Activated CD4-positive, alpha-beta T cell treated with anti-CD3 and anti-CD28 coated beads for 36 hours (primary cell): Measurements from ENCODE around the gene ZNF816. TPM values are rescaled to one million over a fixed set of nuclear protein-coding genes. Genes with fewer than 3 reads are reported as not detected.
"Not testable (repeated sequence)": the region's sequence is repeated elsewhere in the genome, so short reads cannot be mapped to it uniquely, and the experiment has no call there.

Experiments used
- ATAC-seq: fragments of 200-7000 bp; cut with Tn5 transposase; one replicate; pipeline ENCODE4 v1.10.0; 2021; ENCODE audit warnings: mild to moderate bottlenecking, moderate library complexity
- CTCF ChIA-PET: fragments of 350-600 bp; sonication (Branson Sonifier 250); formaldehyde crosslinking; loops from one replicate; lab custom pipeline; 2021; ENCODE audit warnings: antibody characterized with exemption; lab: Charles Lee
- POLR2A ChIA-PET: fragments of 350-600 bp; sonication (Branson Sonifier 250); formaldehyde crosslinking; loops from one replicate; lab custom pipeline; 2021; ENCODE audit warnings: antibody characterized with exemption, inconsistent platforms; lab: Charles Lee
- DNase-seq: peaks from one replicate; pipeline ENCODE4 v3.0.0-alpha.2; 2020
- H3K27ac Mint-ChIP-seq: one replicate; pipeline ENCODE4 v1.8.0; 2021; ENCODE audit warnings: mixed read lengths
- H3K27me3 Mint-ChIP-seq: one replicate; pipeline ENCODE4 v1.8.0; 2021; ENCODE audit warnings: mixed read lengths
- H3K36me3 Mint-ChIP-seq: one replicate; pipeline ENCODE4 v1.8.0; 2021; ENCODE audit warnings: low read depth, mixed read lengths
- H3K4me1 Mint-ChIP-seq: one replicate; pipeline ENCODE4 v1.8.0; 2021; ENCODE audit warnings: mixed read lengths
- H3K4me3 Mint-ChIP-seq: one replicate; pipeline ENCODE4 v1.8.0; 2021; ENCODE audit warnings: mild to moderate bottlenecking, moderate library complexity, mixed read lengths
- H3K9me3 Mint-ChIP-seq: one replicate; pipeline ENCODE4 v1.8.0; 2021; ENCODE audit warnings: low read depth, mixed read lengths
- intact Hi-C, 2 experiments: fragments of 100-400 bp; cut with DNase I in 1 of 2; cut with micrococcal nuclease in 1 of 2; formaldehyde crosslinking; loops; one replicate each; pipeline versions ENCODE4 v1.14.2 to v1.15.1; 2022 to 2024; cut with DNase I, micrococcal nuclease
- total RNA-seq, 2 experiments: library from RNA; stranded (reverse); gene quantifications; one replicate each; pipeline ENCODE4 v1.2.3, GENCODE V29; 2021

Gene ZNF816
- total RNA-seq, 2 experiments from 2014 or later: 10.7 to 11.4 TPM

- Mint-ChIP-seq H3K4me1 (peaks cover 23% of the 10 kb centered on the region), H3K36me3 (peaks cover 21% of the 10 kb centered on the region), H3K27ac (peak within 1 kb of the TSS; percentile 94), H3K4me3 (peak within 1 kb of the TSS; percentile 89), H3K9me3 (no peaks in the 10 kb centered on the region), H3K27me3 (no peaks in the 10 kb centered on the region)
- intact Hi-C loops: loop anchor here (1.0 to 5.0 kb wide), 12 partner anchors 19 to 676 kb away; partner anchors contain the start of genes ZNF320 (in 2 of the 2), ZNF347 (in 1 of the 2), ZNF468 (in 1 of the 2) and ZNF600 (in 1 of the 2)
- POLR2A ChIA-PET: no interaction called here
- CTCF ChIA-PET: no interaction called here
- DNase-seq (peak; percentile 96), ATAC-seq (peak; percentile 100)
These were observed 39.6 kb downstream of the ZNF816 start, which contains the start of gene ZNF888 for GRCh38 chr19:52922841-52923777. Gene ZNF888, minus strand, starts transcription at chr19:52923428. Its CDS starts 5,555 bp downstream, at chr19:52917873.

DNA sequence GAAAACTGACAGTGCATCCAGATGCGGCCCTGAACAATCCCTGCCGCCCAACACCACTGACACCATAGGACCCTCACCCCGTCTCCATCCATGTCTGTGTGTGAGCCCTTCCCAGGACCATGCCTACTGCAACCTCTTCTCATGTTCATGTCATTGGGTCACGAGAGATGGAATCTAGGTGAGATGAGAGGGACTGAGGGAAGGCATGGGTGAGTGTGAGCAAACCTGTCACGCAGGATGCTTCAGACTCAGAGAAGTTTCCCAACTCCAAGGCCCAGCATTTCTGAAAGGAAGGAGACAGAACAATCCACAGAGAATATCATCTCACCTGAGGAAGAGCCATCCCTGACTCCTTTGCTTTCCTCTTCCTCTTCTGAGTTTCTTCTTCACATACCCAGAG lies 45.1 kb downstream of the ZNF816 start:
- DNase-seq (no peak), ATAC-seq (no peak)
- POLR2A ChIA-PET: no interaction called here
- H3K9me3 Mint-ChIP-seq: peaks cover 1% of the 10 kb centered on the region
- intact Hi-C loops: no loop called here
- peaks cover 16% of the 10 kb centered on the region for H3K4me1 Mint-ChIP-seq
- no peak overlapping the region for H3K4me3 Mint-ChIP-seq
- H3K27me3 Mint-ChIP-seq: no peaks in the 10 kb centered on the region
- peaks cover 55% of the 10 kb centered on the region for H3K36me3 Mint-ChIP-seq
- no peak overlapping the region for H3K27ac Mint-ChIP-seq
- CTCF ChIA-PET: interaction anchor here (0.6 kb wide), 1 partner anchor 14 kb away, joined by 3 read pairs; no protein-coding TSS in a partner anchor

DNA sequence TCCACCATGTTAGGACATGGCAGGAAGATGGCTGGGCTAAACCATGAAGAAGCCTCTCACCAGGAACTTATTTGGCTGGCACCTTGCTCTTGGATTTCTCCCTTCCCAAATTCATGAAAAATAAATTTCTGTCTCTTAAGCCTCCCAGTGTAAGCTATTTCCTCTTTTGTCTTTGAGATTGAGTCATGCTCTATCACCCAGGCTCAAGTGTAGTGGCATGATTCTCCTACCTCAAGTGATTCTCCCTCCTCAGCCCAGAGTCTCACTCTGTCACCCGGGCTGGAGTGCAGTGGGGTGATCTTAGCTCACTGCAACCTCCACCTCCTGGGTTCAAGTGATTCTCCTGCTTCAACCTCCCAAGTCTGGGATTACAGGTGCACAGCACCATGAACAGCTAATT lies 52.0 kb downstream of the ZNF816 start:
- intact Hi-C loops: no loop called here
- ChIA-PET POLR2A (no interaction called here), CTCF (no interaction called here)

DNA sequence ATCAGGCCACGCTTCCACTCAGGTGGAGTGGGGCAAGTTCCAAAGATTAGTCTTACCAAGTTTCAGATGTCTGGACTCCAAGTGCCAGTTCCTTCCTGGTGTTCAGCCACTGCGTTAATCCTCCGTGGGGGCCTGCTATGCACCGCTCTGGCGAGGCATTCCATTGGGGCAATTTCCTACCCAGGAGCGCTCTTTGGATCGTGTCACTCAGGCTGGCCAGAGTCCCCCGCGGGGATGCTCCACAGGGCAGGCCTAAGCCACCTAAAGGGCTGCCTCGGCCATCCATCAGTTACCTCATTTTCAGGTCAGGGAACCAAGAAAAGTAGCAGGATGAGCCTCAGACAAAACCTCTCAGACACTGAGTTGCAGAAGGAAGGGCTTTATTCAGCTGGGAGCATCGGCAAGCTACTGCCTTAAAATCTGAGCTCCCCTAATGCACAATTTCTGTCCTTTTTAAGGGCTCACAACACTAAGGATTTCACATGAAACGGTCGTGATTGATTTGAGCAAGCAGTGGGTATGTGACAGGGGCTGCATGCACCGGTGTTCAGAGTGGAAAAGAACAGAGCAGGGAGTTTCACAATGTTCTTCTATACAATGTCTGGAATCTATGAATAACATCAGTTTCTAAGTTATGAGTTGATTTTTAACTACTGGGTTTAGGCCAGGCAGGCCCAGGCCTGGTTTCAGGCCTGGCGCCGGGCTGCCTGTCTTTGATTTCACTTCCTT lies 58.5 kb downstream of the ZNF816 start:
- H3K4me3 Mint-ChIP-seq, POLR2A ChIA-PET, DNase-seq, H3K4me1 Mint-ChIP-seq, ATAC-seq, CTCF ChIA-PET, H3K27ac Mint-ChIP-seq, H3K27me3 Mint-ChIP-seq, intact Hi-C loops: not testable (repeated sequence)
- peaks cover 29% of the 10 kb centered on the region for H3K9me3 Mint-ChIP-seq
- H3K36me3 Mint-ChIP-seq: peaks cover 38% of the 10 kb centered on the region

More for the DNA sequence above, 52.0 kb downstream of the ZNF816 start:
- ATAC-seq: no peak
- no peak overlapping the region for H3K4me3 Mint-ChIP-seq
- H3K4me1 Mint-ChIP-seq: no peaks in the 10 kb centered on the region
- H3K36me3 Mint-ChIP-seq: peaks cover 75% of the 10 kb centered on the region
- peaks cover 32% of the 10 kb centered on the region for H3K9me3 Mint-ChIP-seq
- H3K27me3 Mint-ChIP-seq: no peaks in the 10 kb centered on the region
- no peak for DNase-seq
- no peak overlapping the region for H3K27ac Mint-ChIP-seq

DNA sequence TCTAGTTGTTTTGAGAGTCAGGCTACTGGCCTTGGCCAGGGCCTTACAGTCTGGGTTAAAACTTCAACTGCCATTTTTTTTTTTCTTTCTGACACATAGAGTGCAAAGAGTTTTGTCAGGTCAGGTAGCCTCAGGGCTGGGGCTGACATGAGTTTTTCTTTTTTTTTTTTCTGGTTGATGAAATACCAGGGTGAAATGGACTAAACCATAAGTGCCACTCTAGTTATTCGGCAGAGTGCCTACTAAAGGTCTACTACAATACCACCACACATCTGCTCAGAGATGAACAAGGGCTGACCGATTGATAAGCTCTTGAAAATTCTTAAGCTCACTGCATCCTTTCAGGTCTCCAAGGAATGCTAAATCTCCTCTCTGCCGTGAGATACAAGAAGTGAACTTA lies 60.8 kb downstream of the ZNF816 start:
- Mint-ChIP-seq H3K4me3 (no peak overlapping the region), H3K9me3 (peaks cover 16% of the 10 kb centered on the region), H3K27ac (no peak overlapping the region), H3K36me3 (peaks cover 20% of the 10 kb centered on the region), H3K4me1 (peaks cover 19% of the 10 kb centered on the region), H3K27me3 (no peaks in the 10 kb centered on the region)
- ChIA-PET POLR2A (no interaction called here), CTCF (interaction anchor here (1.2 kb wide), 1 partner anchor 20 kb away, joined by 4 read pairs; no protein-coding TSS in a partner anchor)
- no peak for ATAC-seq
- intact Hi-C loops: no loop called here
- DNase-seq: no peak

Other genes starting within 250 kb of the ZNF816 start
- gene ZNF611, start 227.8 kb downstream of the ZNF816 start, total RNA-seq: 10 to 100 TPM; 20.6 to 22.9 TPM
- 10 to 100 TPM; 10.6 to 14.3 TPM for gene ZNF600, start 176.1 kb downstream of the ZNF816 start, total RNA-seq
- 10 to 100 TPM; 17.3 to 18.9 TPM for gene ZNF28, start 141.2 kb downstream of the ZNF816 start, total RNA-seq
- 10 to 100 TPM; 11.5 to 12.9 TPM for gene ZNF468, start 105.3 kb downstream of the ZNF816 start, total RNA-seq
- 10 to 100 TPM; 10.8 to 12.2 TPM for gene ZNF320, start 65.2 kb downstream of the ZNF816 start, total RNA-seq
- gene ZNF888, start 39.5 kb downstream of the ZNF816 start, total RNA-seq: 1 to 10 TPM; 5.1 to 5.5 TPM
- under 1 TPM in 1 of 2 experiments, not detected in 1; 0.11 TPM for gene ERVV-1, start 51.0 kb upstream of the ZNF816 start, total RNA-seq
- gene ERVV-2, start 81.9 kb upstream of the ZNF816 start, total RNA-seq: not detected
- 10 to 100 TPM; 42.2 to 53.0 TPM for gene ZNF160, start 140.5 kb upstream of the ZNF816 start, total RNA-seq
- gene ZNF415, start 170.0 kb upstream of the ZNF816 start, total RNA-seq: 1 to 10 TPM; 3.2 to 3.3 TPM
- gene ZNF347, start 196.2 kb upstream of the ZNF816 start, total RNA-seq: 1 to 10 TPM; 8.5 to 9.2 TPM
- 1 to 10 TPM; 6.5 to 8.7 TPM for gene ZNF665, start 230.5 kb upstream of the ZNF816 start, total RNA-seq